NCI-H2029 treated with DMSO at 0.1 percent for 48 hours (cell line): Measurements from ENCODE around the gene FBXW7.
"Not testable (repeated sequence)": the region's sequence is repeated elsewhere in the genome, so short reads cannot be mapped to it uniquely, and the experiment has no call there.

Experiments
- DNase-seq: peaks from one replicate; lab custom pipeline; 2025; lab: John Stamatoyannopoulos, UW

FBXW7 gene, protein sequence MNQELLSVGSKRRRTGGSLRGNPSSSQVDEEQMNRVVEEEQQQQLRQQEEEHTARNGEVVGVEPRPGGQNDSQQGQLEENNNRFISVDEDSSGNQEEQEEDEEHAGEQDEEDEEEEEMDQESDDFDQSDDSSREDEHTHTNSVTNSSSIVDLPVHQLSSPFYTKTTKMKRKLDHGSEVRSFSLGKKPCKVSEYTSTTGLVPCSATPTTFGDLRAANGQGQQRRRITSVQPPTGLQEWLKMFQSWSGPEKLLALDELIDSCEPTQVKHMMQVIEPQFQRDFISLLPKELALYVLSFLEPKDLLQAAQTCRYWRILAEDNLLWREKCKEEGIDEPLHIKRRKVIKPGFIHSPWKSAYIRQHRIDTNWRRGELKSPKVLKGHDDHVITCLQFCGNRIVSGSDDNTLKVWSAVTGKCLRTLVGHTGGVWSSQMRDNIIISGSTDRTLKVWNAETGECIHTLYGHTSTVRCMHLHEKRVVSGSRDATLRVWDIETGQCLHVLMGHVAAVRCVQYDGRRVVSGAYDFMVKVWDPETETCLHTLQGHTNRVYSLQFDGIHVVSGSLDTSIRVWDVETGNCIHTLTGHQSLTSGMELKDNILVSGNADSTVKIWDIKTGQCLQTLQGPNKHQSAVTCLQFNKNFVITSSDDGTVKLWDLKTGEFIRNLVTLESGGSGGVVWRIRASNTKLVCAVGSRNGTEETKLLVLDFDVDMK

DNA sequence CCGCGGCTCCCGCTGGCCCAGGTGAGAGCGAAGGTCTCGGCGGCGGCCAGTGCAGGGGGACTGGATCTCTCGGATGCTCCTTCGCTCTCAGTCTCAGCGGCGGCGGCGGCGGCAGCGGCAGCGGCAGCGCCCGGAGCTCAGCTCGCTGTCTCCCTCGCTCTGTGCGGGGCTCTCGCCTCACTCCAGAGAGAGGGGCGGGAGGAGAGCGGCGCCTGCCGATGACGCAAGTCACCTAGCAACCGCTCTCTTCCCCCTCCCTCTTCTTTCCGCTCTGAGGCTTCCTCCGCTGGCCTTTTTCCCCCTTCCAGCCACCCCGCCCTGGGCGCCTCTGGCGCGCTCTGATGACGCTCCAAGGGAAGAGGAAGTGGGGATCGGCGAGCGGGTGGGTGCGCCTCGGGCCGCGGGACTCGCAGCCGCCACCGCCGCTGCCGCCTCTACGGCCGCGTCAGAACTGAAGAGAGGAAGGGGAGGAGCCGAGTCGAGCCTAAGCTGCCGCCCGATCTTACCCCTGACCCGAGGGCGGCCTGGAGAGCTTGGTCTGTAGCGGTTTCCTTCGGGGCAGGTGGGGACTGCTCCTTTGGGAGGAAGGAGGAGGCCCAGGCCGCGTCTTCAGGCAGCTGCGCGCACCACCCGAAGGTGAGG is at the start of gene FBXW7:
FBXW7 (minus strand) TSS at position 190 of the 642 bp plus-strand sequence. CDS start 124,289 bp downstream, outside the sequence.
- DNase-seq: peak; percentile 92

DNA sequence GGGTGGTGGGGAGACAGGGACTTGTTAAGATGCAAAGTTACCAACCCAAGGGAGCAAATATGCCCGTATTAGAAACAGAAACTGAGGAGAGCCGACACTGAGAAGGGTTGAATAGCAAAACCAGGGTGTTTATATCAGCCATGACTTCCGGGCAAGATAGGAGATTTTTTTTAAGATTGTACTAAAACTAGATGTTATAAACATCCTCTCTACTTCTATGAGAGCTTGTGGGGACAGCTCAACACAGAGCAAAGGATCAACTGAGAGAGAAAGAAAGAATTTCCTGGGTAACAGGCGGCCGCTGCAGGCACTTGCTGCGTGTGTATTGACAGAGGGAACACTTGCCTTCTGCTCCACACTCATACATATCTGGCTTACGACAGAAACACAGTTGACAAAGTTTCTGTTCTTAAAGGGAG is 49.1 kb upstream of the FBXW7 start:
- no peak for DNase-seq

DNA sequence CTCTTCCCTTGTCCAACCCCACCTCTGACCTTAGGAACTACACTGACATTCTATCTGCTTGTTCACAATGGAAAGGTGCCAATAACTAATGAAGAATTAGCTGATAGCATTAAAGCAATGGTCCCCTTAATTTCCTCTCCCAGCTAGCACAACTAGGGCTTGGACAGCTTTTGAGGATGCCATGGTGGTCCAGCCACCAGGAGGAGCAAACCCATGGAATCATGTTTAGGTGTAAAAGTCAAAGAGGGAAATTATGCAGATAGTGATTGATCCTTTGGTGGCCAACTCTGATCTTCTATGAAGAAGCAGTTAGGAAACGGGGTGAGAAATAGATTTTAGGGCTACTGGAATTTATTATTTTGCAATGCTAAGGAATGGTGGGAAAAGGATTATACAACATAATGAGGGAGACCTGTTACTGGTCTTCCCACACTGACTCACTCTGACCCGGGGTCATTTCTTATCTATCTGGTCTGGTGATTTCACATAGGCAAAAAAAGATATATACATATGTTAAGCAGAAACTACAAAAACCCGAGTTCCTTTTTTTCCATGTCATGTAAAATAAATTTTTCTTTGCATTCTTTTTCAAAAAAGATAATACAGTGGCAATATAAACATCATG is 45.8 kb upstream of the FBXW7 start:
- DNase-seq: no peak

DNA sequence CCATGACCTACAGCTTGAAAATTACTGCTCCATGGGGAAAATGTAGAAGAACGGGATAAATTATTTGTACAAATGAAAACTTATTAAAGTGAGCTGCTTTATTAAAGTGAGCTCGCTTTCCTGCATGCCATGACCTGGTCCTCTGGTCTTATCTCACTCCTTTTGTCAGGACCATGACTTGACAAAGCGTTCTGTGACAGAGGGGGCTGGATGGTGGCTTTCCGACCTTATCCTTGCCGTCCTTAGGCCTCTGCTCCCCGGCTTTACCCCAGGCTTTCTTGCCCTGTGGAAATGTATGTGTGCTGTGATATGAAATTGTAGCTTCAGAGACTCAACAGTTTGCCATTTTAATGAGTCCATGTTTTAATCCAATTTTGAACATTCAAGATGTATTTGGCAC is 44.0 kb upstream of the FBXW7 start:
- no peak for DNase-seq

DNA sequence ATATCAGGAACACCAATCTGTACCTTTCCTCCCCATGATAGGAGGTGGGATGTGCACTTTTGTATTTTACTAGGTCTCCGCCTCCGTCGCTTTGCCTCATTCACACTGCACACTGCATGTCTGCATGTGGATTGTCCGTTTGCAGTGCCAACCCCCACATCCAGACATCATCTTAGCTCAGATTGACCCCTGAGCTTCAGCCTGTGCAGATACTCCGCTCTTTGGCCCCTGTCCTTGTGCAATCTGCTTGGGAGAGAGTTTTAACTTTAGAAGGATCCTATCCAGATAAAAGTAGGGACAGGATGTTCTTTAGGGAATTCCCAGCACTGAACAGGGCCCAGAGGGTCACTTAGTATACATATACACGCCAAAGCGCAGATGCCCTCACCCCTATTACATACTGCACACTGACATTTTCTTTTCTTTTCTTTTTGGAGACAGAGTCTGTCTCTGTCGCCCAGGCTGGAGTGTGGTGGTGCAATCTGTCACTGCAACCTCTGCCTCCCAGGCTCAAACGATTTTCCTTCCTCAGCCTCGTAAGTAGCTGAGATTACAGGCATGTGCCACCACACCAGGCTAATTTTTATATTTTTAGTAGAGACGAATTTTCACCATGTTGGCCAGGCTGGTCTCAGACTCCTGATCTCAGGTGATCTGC is 43.3 kb upstream of the FBXW7 start:
- DNase-seq: no peak

DNA sequence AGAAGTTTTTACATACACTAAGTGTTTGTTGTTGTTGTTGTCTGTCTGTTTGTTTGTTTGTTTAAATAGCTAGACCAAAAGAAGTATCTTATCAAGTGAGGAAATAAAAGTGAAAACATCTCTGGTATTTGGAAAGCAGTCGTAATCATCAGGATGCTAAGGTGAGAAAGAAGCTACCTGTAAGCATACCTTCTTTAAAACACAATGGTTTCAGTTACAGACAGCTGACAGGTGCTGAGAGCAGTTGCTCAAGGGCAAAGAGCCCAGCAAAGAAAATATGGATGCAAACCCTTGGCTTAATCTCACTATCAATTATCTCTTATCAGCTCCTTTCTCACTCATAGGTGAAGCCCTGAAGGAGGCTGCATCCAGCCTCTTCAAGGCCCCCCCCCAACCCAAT is 42.8 kb upstream of the FBXW7 start:
- no peak for DNase-seq

DNA sequence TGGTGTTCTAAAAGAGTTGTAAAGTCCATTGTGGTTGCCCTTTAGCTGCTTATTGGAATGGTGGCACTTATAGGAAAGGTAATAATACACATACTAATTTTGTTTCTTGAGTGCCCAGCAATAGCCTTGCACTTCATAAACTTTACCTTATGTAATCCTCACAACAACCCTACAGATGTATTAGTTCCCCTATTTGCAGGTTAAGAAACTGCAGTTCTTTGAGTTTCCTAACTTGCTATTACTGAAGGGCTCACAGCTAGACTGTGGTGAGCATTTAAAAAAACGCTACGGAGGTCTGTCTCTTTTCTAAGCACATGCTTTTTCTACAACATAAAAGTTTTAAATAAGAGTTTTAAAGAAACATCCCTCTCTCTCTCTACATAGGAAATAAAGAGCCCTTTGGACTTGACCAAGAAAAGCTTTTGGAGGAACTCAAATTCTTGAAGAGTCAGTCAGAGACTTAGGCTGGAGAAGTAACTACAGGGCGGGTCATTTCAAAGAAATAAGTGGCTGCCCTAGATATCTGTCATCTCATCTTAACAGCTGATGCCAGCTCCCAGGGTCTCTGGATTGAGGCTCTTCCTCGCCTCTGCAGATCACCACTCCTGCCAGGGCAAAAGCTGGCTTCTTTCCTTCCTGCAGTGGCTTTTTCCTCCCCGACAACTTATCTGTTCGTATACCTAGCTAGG is 42.0 kb upstream of the FBXW7 start:
- no peak for DNase-seq

DNA sequence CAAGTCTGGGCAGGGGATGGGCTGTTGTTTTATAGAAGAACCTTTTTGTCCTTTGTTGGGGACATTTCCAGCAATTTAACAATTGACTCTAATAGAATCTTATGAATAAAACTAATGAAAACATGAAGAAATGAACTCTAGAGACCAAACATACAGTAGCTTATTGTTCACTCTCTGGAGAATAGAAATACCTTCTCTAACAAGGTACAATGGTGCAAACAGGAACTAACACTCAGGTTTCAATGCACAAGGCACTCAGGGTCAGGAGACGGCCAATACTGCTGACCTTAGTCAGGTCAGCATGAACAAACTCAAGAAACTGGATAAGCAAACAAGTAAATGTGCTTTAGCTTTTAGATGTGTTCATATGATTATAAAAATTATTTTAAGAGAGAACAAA is 39.6 kb upstream of the FBXW7 start:
- DNase-seq: no peak

DNA sequence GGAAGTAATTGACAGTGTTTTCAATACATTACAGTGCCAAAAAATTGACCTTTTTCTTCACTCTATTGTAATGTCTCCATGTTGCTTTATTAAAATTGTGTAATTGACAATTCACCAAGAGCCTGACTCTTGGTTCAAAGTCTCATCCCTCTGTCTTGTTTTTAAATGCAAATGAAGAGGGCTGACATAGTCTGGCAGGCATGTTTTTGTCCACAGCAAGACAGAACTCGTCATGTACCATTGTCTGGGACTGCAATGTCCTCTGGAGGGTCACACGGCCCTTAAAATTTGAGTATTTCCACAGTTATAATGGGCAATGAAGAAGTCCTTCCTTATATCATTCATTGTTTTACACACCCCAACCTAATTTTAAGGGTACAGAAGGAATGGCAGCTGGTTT is 38.0 kb upstream of the FBXW7 start:
- DNase-seq: no peak

DNA sequence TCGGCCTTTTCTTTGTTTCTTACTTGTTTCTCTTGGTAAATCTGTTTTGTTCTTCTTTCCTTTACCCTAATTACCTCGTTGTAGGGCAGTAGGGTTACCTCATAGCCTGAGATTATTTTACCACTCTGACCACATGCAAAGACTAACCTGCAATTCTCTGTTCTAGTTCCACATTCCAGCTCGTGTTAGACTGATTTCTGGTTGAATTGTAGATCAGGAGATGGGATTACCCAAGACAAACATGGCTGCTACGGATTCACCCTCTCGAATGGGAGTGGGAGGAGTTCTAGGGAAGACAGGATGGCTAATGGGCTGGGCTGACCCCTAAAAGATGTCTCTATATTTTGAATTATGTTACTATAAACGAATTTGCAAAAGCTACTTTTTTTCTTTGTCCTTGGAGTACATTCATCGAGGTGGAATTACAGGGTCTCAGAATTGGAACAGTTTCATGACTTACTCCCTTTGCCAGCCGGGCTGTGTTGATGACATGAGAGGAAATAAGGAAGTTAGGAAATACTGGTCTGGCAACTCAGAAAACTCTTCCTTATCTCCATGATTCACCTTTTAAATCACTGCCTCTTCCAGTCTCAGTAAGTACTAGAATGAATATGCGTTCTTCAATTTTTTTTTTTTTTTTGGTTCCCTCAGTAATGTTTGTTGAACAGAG is 36.7 kb upstream of the FBXW7 start:
- DNase-seq: no peak

DNA sequence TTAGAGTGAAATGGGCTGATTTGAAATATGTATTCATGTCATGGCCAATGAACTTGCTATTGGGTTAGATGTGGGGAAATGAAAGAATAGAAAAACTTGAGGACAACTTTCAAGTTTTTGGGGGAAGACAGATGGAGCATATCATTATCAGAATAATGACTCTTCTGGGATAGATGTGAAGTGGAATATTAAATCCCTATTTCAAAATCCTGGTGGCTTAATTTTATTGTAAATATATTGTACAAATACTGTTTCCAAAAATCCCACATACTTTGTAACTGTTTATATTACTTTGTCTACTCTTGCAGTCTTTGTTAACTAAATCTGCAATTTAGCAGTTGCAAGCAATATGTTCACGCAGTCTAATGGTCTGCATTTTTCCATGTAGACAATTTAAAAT is 35.9 kb upstream of the FBXW7 start:
- DNase-seq: no peak

DNA sequence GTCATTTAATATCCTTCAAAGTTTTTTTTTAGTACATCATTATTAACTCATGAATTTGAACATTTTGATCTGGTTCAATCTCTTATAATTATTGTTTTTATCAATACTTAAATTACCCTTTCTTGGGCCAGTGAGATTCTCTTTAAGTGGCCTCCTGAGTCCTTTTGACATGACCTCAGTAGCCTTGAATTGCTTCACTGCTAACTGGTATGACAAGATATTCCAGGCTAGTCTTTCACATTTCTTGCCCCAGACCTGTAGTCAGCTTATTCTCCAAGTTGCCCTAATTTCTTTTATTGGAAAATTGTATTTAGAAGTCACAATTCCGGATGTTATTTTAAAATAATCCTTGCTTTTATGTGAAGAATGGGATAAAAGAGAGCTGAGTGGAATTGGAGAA is 35.4 kb upstream of the FBXW7 start:
- no peak for DNase-seq

DNA sequence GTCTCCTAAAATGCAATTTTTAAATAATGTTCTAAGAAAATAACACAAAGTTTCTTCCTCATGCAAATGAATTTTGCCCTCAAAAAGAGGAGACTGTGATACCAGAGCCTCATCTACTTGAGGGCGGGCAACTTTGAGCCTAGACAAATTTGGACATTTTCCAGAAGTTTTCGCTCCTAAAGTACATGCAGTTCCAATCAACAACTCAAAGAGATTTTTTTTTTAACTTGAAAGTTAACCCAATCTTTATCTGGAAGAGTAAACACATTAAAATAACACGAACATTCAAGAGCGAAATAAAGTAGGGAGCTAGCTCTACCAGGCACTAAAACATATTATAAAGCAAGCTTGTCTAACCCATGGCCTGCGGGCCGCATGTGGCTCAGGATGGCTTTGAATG is 29.4 kb upstream of the FBXW7 start:
- no peak for DNase-seq

DNA sequence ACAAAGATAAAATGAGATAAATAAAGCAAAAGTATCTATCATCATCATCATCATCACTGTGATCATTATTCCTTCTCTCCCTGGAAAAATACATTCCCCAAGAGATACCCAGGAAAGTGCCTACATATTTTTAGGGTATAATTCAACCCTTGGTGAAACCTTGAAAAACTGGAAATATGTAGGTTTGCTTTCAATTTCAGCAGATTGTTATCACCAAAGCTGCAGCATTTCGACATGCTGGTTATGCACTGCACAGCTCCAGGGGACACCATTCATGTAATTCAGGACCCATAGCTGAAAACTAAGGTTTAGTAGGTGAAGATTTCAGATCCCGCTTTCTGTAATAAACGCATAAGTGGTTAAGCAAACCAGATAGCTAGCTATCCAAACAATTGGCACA is 28.4 kb upstream of the FBXW7 start:
- DNase-seq: no peak

DNA sequence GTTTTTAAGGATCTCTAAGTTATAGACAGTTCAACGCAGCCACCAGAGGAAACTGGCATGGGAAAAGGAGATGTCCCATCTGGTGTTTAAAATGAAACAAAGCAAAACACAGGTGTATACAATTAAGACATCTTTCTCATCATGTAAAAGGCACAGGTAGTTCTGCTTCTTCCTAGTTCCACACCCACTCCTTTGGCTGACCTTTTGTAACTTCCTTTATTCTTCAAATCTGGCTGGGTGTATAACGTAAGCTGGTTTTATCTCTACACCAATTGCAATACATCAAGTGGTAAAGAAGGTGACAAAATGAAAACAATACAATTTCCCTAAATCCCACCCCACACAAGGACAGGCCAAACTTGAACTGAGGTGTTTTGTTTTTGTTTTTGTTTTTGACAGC is 27.3 kb upstream of the FBXW7 start:
- DNase-seq: no peak

DNA sequence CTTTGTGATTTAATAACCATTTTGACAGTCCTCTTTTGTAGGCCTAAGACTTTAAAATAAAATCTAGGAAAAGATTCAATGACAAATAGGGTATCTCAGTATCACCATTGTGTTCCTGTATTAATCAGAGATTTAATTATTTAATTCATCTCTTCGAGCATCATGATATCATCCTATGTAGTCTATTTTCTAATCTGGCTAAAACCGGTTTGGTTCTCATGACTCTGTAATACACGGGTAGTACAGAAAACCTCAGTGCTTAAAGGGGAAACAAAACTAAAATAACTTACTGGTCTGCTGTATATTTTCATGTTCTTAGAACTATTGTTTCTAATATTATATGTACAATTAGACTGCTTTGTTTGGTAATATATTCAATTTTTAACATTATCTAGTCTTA is 23.7 kb upstream of the FBXW7 start:
- DNase-seq: no peak

DNA sequence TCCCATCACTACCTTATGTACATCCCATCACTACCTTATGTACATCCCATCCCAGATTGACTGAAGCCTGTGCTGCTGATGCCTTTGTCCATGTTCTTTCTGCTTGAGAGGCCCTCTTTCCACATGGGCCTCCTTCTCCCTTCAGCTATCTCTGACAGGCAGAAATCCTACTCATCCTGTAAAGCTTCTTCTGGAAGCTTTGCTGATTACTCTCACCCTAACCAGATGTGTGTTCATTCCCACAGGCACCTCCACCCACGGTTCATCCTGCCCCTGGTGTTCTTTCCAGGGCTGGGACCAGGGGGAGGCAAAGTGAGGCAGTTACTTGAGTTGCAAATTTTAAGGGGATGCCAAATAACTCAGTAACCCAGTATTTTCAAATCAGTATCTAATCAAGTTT is 22.5 kb upstream of the FBXW7 start:
- no peak for DNase-seq

DNA sequence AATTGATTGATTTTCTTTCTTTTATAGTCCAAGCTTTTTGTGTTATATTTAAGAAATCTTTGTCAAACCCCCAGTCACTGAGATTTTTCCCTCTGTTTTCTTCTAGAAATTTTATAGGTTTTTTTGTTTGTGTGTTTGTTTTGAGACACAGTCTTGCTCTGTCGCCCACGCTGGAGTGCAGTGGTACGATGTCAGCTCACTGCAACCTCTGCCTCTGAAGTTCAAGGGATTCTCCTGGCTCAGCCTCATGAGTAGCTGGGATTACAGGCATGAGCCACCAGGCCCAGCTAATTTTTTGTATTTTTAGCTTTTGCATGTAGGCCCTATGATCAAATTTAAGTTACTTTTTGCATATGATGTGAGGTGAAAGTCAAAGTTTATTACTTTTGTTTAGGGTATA is 20.9 kb upstream of the FBXW7 start:
- no peak for DNase-seq

DNA sequence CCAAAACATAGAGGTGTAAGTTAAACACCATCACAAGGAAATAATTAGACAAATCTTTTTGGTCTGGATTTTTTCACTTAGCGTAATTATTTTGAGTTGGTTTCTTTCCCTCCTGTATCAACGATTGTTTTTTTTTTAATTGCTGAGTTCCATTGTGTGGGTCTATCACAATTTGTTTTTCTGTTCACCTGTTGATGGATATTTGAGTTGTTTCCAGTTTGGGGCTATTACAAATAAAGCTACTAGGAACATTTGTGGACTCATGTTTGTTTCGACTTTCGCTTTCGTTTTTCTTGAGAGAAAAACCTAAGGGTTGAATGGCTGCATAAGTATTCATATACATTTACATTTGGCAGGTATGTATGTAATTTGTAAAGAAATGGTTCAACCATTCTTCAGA is 20.4 kb upstream of the FBXW7 start:
- DNase-seq: peak; percentile 23

DNA sequence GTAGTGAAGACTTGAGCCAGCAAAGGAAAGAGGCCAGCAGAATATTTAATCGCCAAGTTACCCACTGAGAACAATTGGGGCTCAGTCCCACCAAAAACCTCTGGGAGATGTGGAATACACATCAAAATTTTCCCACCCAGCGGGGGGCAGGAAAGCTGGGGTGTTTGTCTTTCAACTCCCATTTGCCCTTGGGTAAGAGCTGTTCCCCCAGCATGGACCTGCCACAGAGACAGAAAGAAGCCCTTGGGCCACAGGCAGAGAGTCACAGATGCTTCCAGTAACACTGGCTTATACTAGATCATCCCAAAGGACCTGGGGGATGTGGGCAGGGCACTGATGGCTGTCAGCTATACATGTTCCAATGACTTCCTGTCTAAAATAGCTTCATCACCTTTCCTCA is 18.9 kb upstream of the FBXW7 start:
- DNase-seq: no peak

DNA sequence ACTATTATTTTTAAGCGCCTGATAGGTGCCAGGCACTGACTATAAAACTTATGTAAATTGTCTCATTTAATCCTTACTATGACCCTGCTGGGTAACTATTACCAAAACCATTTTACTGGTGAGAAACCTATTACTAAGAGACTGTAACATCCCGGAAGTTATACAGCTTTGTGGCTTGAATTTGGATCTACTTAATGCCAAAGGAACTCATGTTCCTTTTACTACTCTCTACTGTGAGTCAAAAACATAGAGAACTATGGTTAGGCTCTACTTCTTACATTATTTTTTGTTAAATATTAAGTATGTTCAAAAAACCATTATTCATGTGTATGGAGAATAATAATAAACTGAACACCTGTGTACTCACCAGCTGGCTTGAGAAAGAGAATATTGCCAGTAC is 14.8 kb upstream of the FBXW7 start:
- not testable (repeated sequence) for DNase-seq
